WERI-Rb-1 (cell line): ENCODE measurements around the gene CSRNP3.

ENCODE experiments used
- DNase-seq: peaks from one replicate; pipeline ENCODE4 v3.0.0-alpha.2; 2020
- H3K27ac ChIP-seq: fragments of 250-450 bp; sonication (Bioruptor Pico); 2 replicates; pipeline ENCODE4 v1.5.1; 2020; ENCODE audit warnings: mild to moderate bottlenecking, moderate library complexity
- H3K27me3 ChIP-seq: fragments of 250-450 bp; sonication (Bioruptor Pico); 2 replicates; pipeline ENCODE4 v1.5.1; 2021; ENCODE audit warnings: mild to moderate bottlenecking, low read depth, moderate library complexity; ENCODE audit not compliant: insufficient read depth, severe bottlenecking
- H3K36me3 ChIP-seq: fragments of 250-450 bp; sonication (Bioruptor Pico); 2 replicates; pipeline ENCODE4 v1.5.1; 2020; ENCODE audit warnings: mild to moderate bottlenecking, moderate library complexity
- H3K4me3 ChIP-seq: 2 replicates; pipeline ENCODE4 v1.5.1; 2011; ENCODE audit warnings: low read depth, mild to moderate bottlenecking, control low read depth, low read length
- H3K9me3 ChIP-seq: fragments of 250-450 bp; sonication (Bioruptor Pico); 2 replicates; pipeline ENCODE4 v1.5.1; 2021; ENCODE audit warnings: mild to moderate bottlenecking, moderate library complexity; ENCODE audit not compliant: severe bottlenecking
- TF ChIP-seq, protein P1 (sequence below): IDR thresholded peaks from 2 replicates; pipeline ENCODE4 v1.5.1; 2011; ENCODE audit warnings: low read depth, mild to moderate bottlenecking, control low read depth, inconsistent platforms, low read length

Gene CSRNP3, protein sequence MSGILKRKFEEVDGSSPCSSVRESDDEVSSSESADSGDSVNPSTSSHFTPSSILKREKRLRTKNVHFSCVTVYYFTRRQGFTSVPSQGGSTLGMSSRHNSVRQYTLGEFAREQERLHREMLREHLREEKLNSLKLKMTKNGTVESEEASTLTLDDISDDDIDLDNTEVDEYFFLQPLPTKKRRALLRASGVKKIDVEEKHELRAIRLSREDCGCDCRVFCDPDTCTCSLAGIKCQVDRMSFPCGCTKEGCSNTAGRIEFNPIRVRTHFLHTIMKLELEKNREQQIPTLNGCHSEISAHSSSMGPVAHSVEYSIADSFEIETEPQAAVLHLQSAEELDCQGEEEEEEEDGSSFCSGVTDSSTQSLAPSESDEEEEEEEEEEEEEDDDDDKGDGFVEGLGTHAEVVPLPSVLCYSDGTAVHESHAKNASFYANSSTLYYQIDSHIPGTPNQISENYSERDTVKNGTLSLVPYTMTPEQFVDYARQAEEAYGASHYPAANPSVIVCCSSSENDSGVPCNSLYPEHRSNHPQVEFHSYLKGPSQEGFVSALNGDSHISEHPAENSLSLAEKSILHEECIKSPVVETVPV

DNA sequence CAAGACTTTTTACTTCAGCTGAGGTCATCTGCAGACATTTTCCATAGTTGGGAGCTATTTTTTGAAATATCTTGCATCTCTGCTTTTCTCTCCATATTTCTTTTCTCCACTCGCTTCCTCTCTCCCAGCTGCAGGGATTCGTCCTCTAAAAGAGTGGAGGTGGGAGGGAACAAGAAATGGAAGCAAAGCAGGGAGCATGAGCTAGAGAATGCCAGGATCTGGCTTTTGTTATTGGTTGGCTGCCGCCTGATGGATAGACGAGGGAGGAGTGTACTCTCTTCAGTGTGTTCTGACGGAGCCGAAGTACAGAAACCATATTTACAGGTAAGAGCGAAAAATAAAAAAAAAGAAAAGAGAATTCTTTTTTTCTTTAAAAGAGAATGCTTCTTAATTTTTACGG, at the start of gene CSRNP3:
Gene CSRNP3, plus strand, starts transcription at position 282 of the 400 bp plus-strand sequence. CDS start 125,368 bp downstream, outside the sequence.
- Histone ChIP-seq H3K9me3 (no peaks in the 10 kb centered on the region), H3K27ac (0 out of 2 replicates have a peak within 1 kb of the TSS, but pooled peaks have one; percentile 16), H3K36me3 (no peaks in the 10 kb centered on the region), H3K27me3 (no peaks in the 10 kb centered on the region), H3K4me3 (peak within 1 kb of the TSS; percentile 84)
- TF ChIP-seq, protein P1, sequence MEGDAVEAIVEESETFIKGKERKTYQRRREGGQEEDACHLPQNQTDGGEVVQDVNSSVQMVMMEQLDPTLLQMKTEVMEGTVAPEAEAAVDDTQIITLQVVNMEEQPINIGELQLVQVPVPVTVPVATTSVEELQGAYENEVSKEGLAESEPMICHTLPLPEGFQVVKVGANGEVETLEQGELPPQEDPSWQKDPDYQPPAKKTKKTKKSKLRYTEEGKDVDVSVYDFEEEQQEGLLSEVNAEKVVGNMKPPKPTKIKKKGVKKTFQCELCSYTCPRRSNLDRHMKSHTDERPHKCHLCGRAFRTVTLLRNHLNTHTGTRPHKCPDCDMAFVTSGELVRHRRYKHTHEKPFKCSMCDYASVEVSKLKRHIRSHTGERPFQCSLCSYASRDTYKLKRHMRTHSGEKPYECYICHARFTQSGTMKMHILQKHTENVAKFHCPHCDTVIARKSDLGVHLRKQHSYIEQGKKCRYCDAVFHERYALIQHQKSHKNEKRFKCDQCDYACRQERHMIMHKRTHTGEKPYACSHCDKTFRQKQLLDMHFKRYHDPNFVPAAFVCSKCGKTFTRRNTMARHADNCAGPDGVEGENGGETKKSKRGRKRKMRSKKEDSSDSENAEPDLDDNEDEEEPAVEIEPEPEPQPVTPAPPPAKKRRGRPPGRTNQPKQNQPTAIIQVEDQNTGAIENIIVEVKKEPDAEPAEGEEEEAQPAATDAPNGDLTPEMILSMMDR: no peak
- DNase-seq: peak; percentile 74

DNA sequence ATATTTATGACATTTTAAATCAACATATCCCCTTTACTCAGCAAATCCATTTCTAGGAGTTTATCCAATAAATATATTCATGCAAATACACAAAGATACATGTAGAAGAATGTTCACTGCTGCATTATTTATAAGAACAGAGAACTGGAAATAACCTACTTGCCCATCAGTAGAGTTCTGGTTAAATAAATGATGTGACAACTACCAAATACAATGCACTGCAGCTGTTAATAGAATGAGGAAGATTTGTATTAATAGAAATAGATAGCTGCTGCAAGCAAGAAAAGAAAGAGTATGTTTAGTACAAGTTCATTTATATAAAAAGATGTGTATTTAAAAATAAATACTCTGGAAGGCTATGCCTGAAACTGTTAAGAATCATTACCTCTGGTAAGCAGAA, 49.3 kb upstream of the CSRNP3 start:
- Histone ChIP-seq H3K9me3 (no peaks in the 10 kb centered on the region), H3K27ac (no peak overlapping the region), H3K27me3 (no peaks in the 10 kb centered on the region), H3K36me3 (no peaks in the 10 kb centered on the region), H3K4me3 (no peak overlapping the region)
- DNase-seq: no peak
- TF ChIP-seq, protein P1: no peak

DNA sequence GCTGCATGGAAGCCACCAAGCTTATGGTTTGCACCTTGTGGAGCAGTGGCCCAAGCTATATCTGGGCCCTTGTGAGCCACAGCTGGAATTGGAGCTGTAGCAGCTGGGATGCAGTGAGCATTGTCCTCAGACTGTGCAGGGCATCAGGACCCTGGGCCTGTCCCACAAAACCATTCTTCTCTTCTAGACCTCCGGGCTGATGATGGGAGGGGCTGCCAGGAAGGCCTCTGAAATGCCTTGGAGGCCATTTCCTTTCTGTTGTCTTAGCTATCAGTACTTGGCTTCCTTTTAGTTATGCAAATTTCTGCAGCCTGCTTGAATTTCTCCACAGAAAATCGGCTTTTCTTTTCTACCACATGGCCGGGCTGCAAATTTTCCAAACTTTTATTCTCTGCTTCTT, 46.4 kb upstream of the CSRNP3 start:
- Histone ChIP-seq H3K9me3 (no peaks in the 10 kb centered on the region), H3K27ac (no peak overlapping the region), H3K4me3 (no peak overlapping the region), H3K27me3 (no peaks in the 10 kb centered on the region), H3K36me3 (no peaks in the 10 kb centered on the region)
- no peak for DNase-seq
- TF ChIP-seq, protein P1: no peak

DNA sequence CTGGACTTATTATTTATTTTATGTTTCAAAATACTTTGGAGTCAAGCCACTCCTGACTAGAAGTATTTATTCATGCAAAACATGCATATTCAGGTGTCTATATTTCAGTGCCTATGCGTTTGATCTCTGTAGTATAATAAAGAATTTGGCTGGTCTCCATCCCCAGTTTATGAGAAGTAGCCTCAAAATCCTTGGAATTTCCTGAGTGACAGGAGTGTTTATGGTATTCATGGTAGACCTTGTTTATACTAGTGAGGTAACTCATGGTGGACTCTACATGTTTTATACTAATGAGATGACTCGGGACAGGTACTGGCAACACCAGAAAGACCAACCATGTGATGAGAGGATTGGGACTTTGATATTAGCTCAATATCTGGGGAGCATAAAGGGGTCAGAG, 43.9 kb upstream of the CSRNP3 start:
- H3K27me3 ChIP-seq: no peaks in the 10 kb centered on the region
- H3K27ac ChIP-seq: no peak overlapping the region
- TF ChIP-seq, protein P1: no peak
- no peak for DNase-seq
- no peaks in the 10 kb centered on the region for H3K36me3 ChIP-seq
- H3K4me3 ChIP-seq: no peak overlapping the region
- no peaks in the 10 kb centered on the region for H3K9me3 ChIP-seq

DNA sequence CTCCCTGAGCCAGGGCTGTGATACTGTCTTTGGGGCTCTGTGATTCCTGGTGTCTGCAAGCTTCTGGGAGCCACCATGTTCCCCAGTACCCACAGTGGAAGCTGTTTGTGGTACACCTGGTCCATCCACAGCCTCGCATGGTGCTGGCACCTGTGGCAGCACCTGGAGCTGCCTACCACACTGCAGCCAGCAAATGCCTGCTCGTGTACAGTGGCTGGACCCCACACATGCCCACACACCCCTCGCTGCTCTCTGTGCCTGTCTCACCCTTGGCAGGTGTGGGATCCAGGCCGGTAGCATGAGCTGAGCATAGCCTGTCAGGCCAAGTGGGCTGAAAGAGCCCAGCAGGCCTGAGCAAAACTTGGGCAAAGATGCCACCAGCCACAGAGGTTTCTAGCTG, 41.8 kb upstream of the CSRNP3 start:
- Histone ChIP-seq H3K36me3 (no peaks in the 10 kb centered on the region), H3K27ac (no peak overlapping the region), H3K4me3 (no peak overlapping the region), H3K27me3 (no peaks in the 10 kb centered on the region), H3K9me3 (no peaks in the 10 kb centered on the region)
- no peak for DNase-seq
- TF ChIP-seq, protein P1: no peak
